ENCODE measurements around the gene SORCS2. TPM values are rescaled to one million over a fixed set of nuclear protein-coding genes. Genes with fewer than 3 reads are reported as not detected.

Gene SORCS2
- total RNA-seq, 2 donors from 2014 or later, result 0.68 to 0.92 TPM

GRCh38 chr4:7340553-7341433 is 148.5 kb downstream of the SORCS2 start:
- no peaks in the 10 kb centered on the region for H3K36me3 ChIP-seq
- ATAC-seq (ENCODE audit: insufficient number of reproducible peaks, low FRiP score, low read depth), result no peak
- H3K27ac ChIP-seq, result no peak overlapping the region
- no peak for DNase-seq (ENCODE audit: low spot score)
- H3K4me1 ChIP-seq (ENCODE audit: control insufficient read depth in 1 of 2, low read depth in 2 of 2), result peaks cover 0 to under 1% of the 10 kb centered on the region in 2 donors
- no peaks in the 10 kb centered on the region for H3K27me3 ChIP-seq (replicated peaks; ENCODE audit: insufficient read depth)
- no peaks in the 10 kb centered on the region for H3K9me3 ChIP-seq
- no peak overlapping the region for H3K4me3 ChIP-seq
- TF ChIP-seq CTCF (IDR thresholded peaks at IDR 0.05), result no peak

GRCh38 chr4:7341491-7342222 is 149.3 kb downstream of the SORCS2 start:
- H3K9me3 ChIP-seq, result no peaks in the 10 kb centered on the region
- H3K4me1 ChIP-seq (ENCODE audit: control insufficient read depth in 1 of 2, low read depth in 2 of 2), result no peaks in the 10 kb centered on the region
- H3K4me3 ChIP-seq, result no peak overlapping the region
- no peak for ATAC-seq (ENCODE audit: insufficient number of reproducible peaks, low FRiP score, low read depth)
- no peak for TF ChIP-seq CTCF (IDR thresholded peaks at IDR 0.05)
- H3K27ac ChIP-seq, result no peak overlapping the region
- no peak for DNase-seq (ENCODE audit: low spot score)
- no peaks in the 10 kb centered on the region for H3K27me3 ChIP-seq (replicated peaks; ENCODE audit: insufficient read depth)
- no peaks in the 10 kb centered on the region for H3K36me3 ChIP-seq

GRCh38 chr4:7342223-7343080 is 150.1 kb downstream of the SORCS2 start:
- no peak for TF ChIP-seq CTCF (IDR thresholded peaks at IDR 0.05)
- H3K4me3 ChIP-seq, result no peak overlapping the region
- no peak for DNase-seq (ENCODE audit: low spot score)
- H3K27ac ChIP-seq, result no peak overlapping the region
- no peaks in the 10 kb centered on the region for H3K9me3 ChIP-seq
- H3K27me3 ChIP-seq (replicated peaks; ENCODE audit: insufficient read depth), result no peaks in the 10 kb centered on the region
- H3K36me3 ChIP-seq, result no peaks in the 10 kb centered on the region
- no peak for ATAC-seq (ENCODE audit: insufficient number of reproducible peaks, low FRiP score, low read depth)
- no peaks in the 10 kb centered on the region for H3K4me1 ChIP-seq (ENCODE audit: control insufficient read depth in 1 of 2, low read depth in 2 of 2)

- Histone ChIP-seq H3K9me3 (no peaks in the 10 kb centered on the region), H3K4me3 (no peak overlapping the region), H3K27me3 (replicated peaks; ENCODE audit: insufficient read depth) (no peaks in the 10 kb centered on the region), H3K4me1 (ENCODE audit: control insufficient read depth in 1 of 2, low read depth in 2 of 2) (no peaks in the 10 kb centered on the region), H3K36me3 (no peaks in the 10 kb centered on the region), H3K27ac (no peak overlapping the region)
- no peak for ATAC-seq (ENCODE audit: insufficient number of reproducible peaks, low FRiP score, low read depth)
- no peak for DNase-seq (ENCODE audit: low spot score)
- no peak for TF ChIP-seq CTCF (IDR thresholded peaks at IDR 0.05)
Measured at GRCh38 chr4:7343081-7343655, 150.8 kb downstream of the SORCS2 start.
